ENCODE measurements around the gene VLDLR. TPM values are rescaled to one million over a fixed set of nuclear protein-coding genes. Genes with fewer than 3 reads are reported as not detected.
A peak's percentile ranks its signal among the peaks of the same experiment; 100 is the strongest.

VLDLR gene
- total and polyA plus RNA-seq, 2 of the 13 experiments (the other 11 are each of a cell fraction or from before 2014, with no cell fraction given), result 3.4 to 10.5 TPM

GRCh38 chr9:2620919-2621721 lies 467 bp upstream of the VLDLR start (continued):
- TF ChIP-seq NFYC (CRISPR knock-in tag; IDR thresholded peaks at IDR 0.05), result 0 out of 2 replicates have a peak, but pooled peaks have one; percentile 43
- no peak for TF ChIP-seq FLYWCH1 (CRISPR knock-in tag; IDR thresholded peaks at IDR 0.05)
- TF ChIP-seq ZNF678 (CRISPR knock-in tag; IDR thresholded peaks at IDR 0.05), result 0 out of 2 replicates have a peak, but pooled peaks have one; percentile 23
- TF ChIP-seq RBFOX2 (IDR thresholded peaks at IDR 0.05; ENCODE audit: low read depth, low read length), result peak; percentile 43
- no peak for TF ChIP-seq EEA1 (CRISPR knock-in tag; IDR thresholded peaks at IDR 0.05; ENCODE audit: borderline replicate concordance)
- TF ChIP-seq ZNF781 (CRISPR knock-in tag; IDR thresholded peaks at IDR 0.05; ENCODE audit: borderline replicate concordance, not compliant biosample characterization), result peak; percentile 36
- 0 out of 2 replicates have a peak, but pooled peaks have one; percentile 23 for TF ChIP-seq ZNF264 (CRISPR knock-in tag; IDR thresholded peaks at IDR 0.05)
- TF ChIP-seq ZSCAN12 (CRISPR knock-in tag; IDR thresholded peaks at IDR 0.05), result no peak
- TF ChIP-seq ZNF816 (CRISPR knock-in tag; IDR thresholded peaks at IDR 0.05; ENCODE audit: borderline replicate concordance), result no peak
- peak; percentile 63; the same call in 1 of the 2 replicates for TF ChIP-seq HMG20B (CRISPR knock-in tag; conservative IDR thresholded peaks at IDR 0.05)
- peak; percentile 65 for TF ChIP-seq THAP11 (CRISPR knock-in tag; IDR thresholded peaks at IDR 0.05)
- TF ChIP-seq PHF21A (CRISPR knock-in tag; IDR thresholded peaks at IDR 0.05), result peak; percentile 67
- peak; percentile 58; the same call in 1 of the 2 replicates for TF ChIP-seq HMGXB3 (CRISPR knock-in tag; IDR thresholded peaks at IDR 0.05; ENCODE audit: borderline replicate concordance)
- TF ChIP-seq FOXK2 (IDR thresholded peaks at IDR 0.05), result no peak
- TF ChIP-seq ZNF569 (CRISPR knock-in tag; IDR thresholded peaks at IDR 0.05; ENCODE audit: borderline replicate concordance), result no peak
- TF ChIP-seq JUND (CRISPR knock-in tag; IDR thresholded peaks at IDR 0.05), result 0 out of 2 replicates have a peak, but pooled peaks have one; percentile 22
- peak; percentile 59 for TF ChIP-seq FOSL2 (CRISPR knock-in tag; IDR thresholded peaks at IDR 0.05)
- peak; percentile 38; the same call in 1 of the 2 replicates for TF ChIP-seq ARNT2 (CRISPR knock-in tag; IDR thresholded peaks at IDR 0.05; ENCODE audit: low read depth)
- peak; percentile 73 for TF ChIP-seq ZMYM4 (CRISPR knock-in tag; IDR thresholded peaks at IDR 0.05)
- TF ChIP-seq ZNF205 (CRISPR knock-in tag; IDR thresholded peaks at IDR 0.05), result no peak
- no peak for TF ChIP-seq BRCA1 (CRISPR knock-in tag; IDR thresholded peaks at IDR 0.05)
- peak; percentile 61; the same call in 1 of the 2 replicates for TF ChIP-seq ARID4A (CRISPR knock-in tag; IDR thresholded peaks at IDR 0.05; ENCODE audit: borderline replicate concordance)
- TF ChIP-seq EED (CRISPR knock-in tag; IDR thresholded peaks at IDR 0.05), result peak; percentile 47; the same call in 1 of the 2 replicates
